PC-3 (cell line): ENCODE data around the gene EMP2. TPM values are rescaled to one million over a fixed set of nuclear protein-coding genes. Genes with fewer than 3 reads are reported as not detected.

ENCODE experiments used
- ATAC-seq: fragments of 200-7000 bp; cut with Tn5 transposase; 2 replicates; pipeline ENCODE4 v1.9.1; 2020; ENCODE audit warnings: mild to moderate bottlenecking, moderate library complexity
- BruUV-seq: library from RNA; stranded (reverse); fragments of 400-500 nt; replicated peaks from 2 replicates; lab custom pipeline; 2021; lab: Mats Ljungman, UMichigan
- CTCF ChIA-PET: fragments of 300-600 bp; sonication (Branson Sonifier 250); formaldehyde crosslinking; loops from one replicate; lab custom pipeline; 2022; ENCODE audit warnings: antibody characterized with exemption; lab: Charles Lee
- POLR2A ChIA-PET: fragments of 300-600 bp; sonication (Branson Sonifier 250); formaldehyde crosslinking; loops from one replicate; lab custom pipeline; 2022; ENCODE audit warnings: antibody characterized with exemption; ENCODE audit not compliant: unreplicated experiment; lab: Charles Lee
- DNase-seq: peaks from one replicate; pipeline ENCODE4 v3.0.0-alpha.2; 2015
- H2AFZ ChIP-seq: fragments of 300-600 bp; sonication (generic); 2 replicates; pipeline ENCODE4 v1.6.0; 2016; ENCODE audit warnings: antibody characterized with exemption, low read length
- H3F3A ChIP-seq: fragments of 300-600 bp; sonication (generic); one replicate; pipeline ENCODE4 v1.6.0; 2017; ENCODE audit warnings: antibody characterized with exemption, low read length, control low read depth, mild to moderate bottlenecking; ENCODE audit not compliant: unreplicated experiment
- H3K27ac ChIP-seq: fragments of 300-600 bp; sonication (generic); 2 replicates; pipeline ENCODE4 v1.5.1; 2016; ENCODE audit warnings: mild to moderate bottlenecking, low read length
- H3K27me3 ChIP-seq: fragments of 300-600 bp; sonication (generic); 2 replicates; pipeline ENCODE4 v1.6.1; 2016; ENCODE audit warnings: low read length, mixed read lengths
- H3K36me3 ChIP-seq: fragments of 300-600 bp; sonication (generic); 2 replicates; pipeline ENCODE4 v1.6.1; 2016; ENCODE audit warnings: low read depth, mixed run types, low read length, mixed read lengths
- H3K4me1 ChIP-seq: fragments of 300-600 bp; sonication (generic); 2 replicates; pipeline ENCODE4 v1.5.1; 2016; ENCODE audit warnings: low read length; ENCODE audit not compliant: insufficient read depth
- H3K4me2 ChIP-seq: fragments of 300-600 bp; sonication (generic); 2 replicates; pipeline ENCODE4 v1.6.0; 2016; ENCODE audit warnings: low read length
- H3K4me3 ChIP-seq: fragments of 300-600 bp; sonication (generic); 2 replicates; pipeline ENCODE4 v1.5.1; 2016; ENCODE audit warnings: mild to moderate bottlenecking, low read length, mixed read lengths
- H3K79me2 ChIP-seq: fragments of 300-600 bp; sonication (generic); 2 replicates; pipeline ENCODE4 v1.6.1; 2017; ENCODE audit warnings: low read length, mixed read lengths
- H3K9ac ChIP-seq: fragments of 300-600 bp; sonication (generic); 2 replicates; pipeline ENCODE4 v1.6.0; 2016; ENCODE audit warnings: mild to moderate bottlenecking, low read length
- H3K9me2 ChIP-seq: fragments of 300-600 bp; sonication (generic); replicated peaks from 2 replicates; pipeline ENCODE4 v1.6.1; 2016; ENCODE audit warnings: mixed run types, low read length, mixed read lengths
- H3K9me3 ChIP-seq: fragments of 300-600 bp; sonication (generic); 2 replicates; pipeline ENCODE4 v1.6.1; 2016; ENCODE audit warnings: low read length, mixed read lengths
- H4K20me1 ChIP-seq: fragments of 300-600 bp; sonication (generic); 2 replicates; pipeline ENCODE4 v1.6.1; 2016; ENCODE audit warnings: low read length, mixed read lengths
- EZH2 ChIP-seq: fragments of 300-600 bp; sonication (generic); IDR thresholded peaks from one replicate; pipeline ENCODE4 v1.6.1; 2017; ENCODE audit warnings: antibody characterized with exemption, mild to moderate bottlenecking, low read length; ENCODE audit not compliant: unreplicated experiment
- EZH2phosphoT487 ChIP-seq: fragments of 300-600 bp; sonication (generic); IDR thresholded peaks from 2 replicates; pipeline ENCODE4 v1.6.1; 2018; ENCODE audit warnings: mild to moderate bottlenecking, antibody characterized with exemption, low read length, borderline replicate concordance
- intact Hi-C: fragments of 100-400 bp; cut with micrococcal nuclease; formaldehyde crosslinking; loops from 2 replicates; pipeline ENCODE4 v1.9.0; 2023
- total RNA-seq: library from RNA; depleted of rRNA; stranded (reverse); fragments of >200 nt; gene quantifications from 2 replicates; pipeline ENCODE4 v1.2.3, GENCODE V29; 2014
- TF ChIP-seq, protein P1 (sequence below): fragments of 300-600 bp; sonication (generic); conservative IDR thresholded peaks from 2 replicates; pipeline ENCODE4 v1.5.1; 2017; ENCODE audit warnings: antibody characterized with exemption, low read depth, mild to moderate bottlenecking, low read length

Gene EMP2
- total RNA-seq, 1 experiment from 2014 or later, result 38.7 TPM

DNA sequence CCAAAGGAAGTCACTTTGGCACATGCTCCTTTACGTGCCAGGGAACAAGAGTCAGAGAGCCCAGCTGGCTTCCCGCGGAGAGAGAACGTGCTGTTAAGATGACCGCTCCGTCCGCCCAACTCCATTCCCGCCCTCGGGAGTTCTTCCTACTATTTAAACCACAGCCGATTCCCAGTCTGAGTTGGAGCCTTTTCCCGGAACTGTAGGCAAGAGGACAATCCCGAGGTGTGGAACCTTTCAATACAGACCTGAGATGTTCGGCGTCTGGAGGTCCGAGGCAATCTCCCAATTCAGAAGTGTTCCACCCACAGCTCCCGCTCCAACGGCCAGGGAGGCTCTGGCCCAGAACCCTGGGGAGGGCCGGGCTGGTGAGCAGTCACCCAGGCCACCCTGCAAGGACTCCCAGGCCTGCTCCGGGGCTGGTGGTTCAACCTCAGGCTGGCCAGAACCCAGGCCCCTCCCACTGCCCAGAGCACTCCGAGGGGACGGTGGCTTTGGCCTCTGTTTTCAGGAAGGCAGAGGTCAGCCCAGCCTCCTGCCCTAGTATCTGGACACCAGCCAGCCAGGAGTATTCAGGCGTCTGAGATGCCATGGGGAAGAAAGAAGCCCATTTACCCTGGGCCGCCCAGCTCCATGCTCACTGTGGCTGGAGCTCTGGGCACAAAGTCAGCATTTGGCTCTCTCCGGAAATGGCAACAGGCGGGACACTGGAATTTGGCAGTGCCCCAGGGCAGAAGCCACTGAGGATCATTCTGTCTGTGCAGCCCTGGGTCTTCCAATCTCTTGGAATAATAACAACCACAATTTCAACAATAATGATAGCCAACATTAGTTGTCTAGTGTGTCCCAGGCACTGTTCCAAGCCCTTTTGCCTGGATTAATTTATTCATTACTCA lies 21.4 kb downstream of the EMP2 start:
- Histone ChIP-seq H3K9me3 (no peaks in the 10 kb centered on the region), H3K4me1 (peaks cover 20% of the 10 kb centered on the region), H3K9ac (peak overlapping the region; percentile 24; the same call in 1 of the 2 replicates), H3K27ac (peak overlapping the region; percentile 69), H3K9me2 (no peaks in the 10 kb centered on the region), H3F3A (no peaks in the 10 kb centered on the region), H3K27me3 (no peaks in the 10 kb centered on the region), H3K4me3 (peak overlapping the region; percentile 39; the same call in 1 of the 2 replicates), H3K36me3 (no peaks in the 10 kb centered on the region), H3K79me2 (peaks cover 71% of the 10 kb centered on the region), H4K20me1 (no peaks in the 10 kb centered on the region), H3K4me2 (peak overlapping the region; percentile 59), H2AFZ (peak overlapping the region; percentile 48; the same call in 1 of the 2 replicates)
- intact Hi-C loops, result no loop called here
- TF ChIP-seq, protein P1, sequence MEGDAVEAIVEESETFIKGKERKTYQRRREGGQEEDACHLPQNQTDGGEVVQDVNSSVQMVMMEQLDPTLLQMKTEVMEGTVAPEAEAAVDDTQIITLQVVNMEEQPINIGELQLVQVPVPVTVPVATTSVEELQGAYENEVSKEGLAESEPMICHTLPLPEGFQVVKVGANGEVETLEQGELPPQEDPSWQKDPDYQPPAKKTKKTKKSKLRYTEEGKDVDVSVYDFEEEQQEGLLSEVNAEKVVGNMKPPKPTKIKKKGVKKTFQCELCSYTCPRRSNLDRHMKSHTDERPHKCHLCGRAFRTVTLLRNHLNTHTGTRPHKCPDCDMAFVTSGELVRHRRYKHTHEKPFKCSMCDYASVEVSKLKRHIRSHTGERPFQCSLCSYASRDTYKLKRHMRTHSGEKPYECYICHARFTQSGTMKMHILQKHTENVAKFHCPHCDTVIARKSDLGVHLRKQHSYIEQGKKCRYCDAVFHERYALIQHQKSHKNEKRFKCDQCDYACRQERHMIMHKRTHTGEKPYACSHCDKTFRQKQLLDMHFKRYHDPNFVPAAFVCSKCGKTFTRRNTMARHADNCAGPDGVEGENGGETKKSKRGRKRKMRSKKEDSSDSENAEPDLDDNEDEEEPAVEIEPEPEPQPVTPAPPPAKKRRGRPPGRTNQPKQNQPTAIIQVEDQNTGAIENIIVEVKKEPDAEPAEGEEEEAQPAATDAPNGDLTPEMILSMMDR, result no peak
- TF ChIP-seq EZH2 (no peak), EZH2phosphoT487 (no peak)
- DNase-seq, result peak; percentile 62
- peak; percentile 65 for ATAC-seq
- ChIA-PET CTCF (interaction anchor here (0.6 kb wide), 1 partner anchor 237 kb away, joined by 3 read pairs; no protein-coding TSS in a partner anchor), POLR2A (no interaction called here)
- no TSS peak for BruUV-seq

DNA sequence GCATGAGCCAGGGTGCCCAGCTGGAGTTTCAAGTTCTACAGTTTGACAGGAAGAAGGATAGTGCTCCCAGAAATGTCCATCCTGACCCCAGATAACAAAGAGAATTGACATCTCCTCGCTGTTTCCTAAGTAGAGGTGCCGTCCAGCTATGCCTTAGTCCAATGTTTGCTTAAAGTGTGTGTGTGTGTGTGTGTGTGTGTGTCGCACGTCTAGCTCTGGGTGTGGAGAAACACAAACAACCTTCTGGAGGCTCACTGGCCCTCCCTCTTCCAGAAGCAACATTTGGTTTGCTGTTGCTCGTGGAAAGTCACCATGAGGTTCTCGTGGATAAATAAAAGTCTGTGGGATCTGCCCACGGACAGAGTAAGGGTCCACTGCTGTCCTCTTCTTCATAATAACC lies 22.1 kb downstream of the EMP2 start:
- Histone ChIP-seq H3K27me3 (no peaks in the 10 kb centered on the region), H3K9me3 (no peaks in the 10 kb centered on the region), H3K9ac (no peak overlapping the region), H3F3A (no peaks in the 10 kb centered on the region), H3K9me2 (no peaks in the 10 kb centered on the region), H3K79me2 (peaks cover 64% of the 10 kb centered on the region), H3K4me2 (peak overlapping the region; percentile 59), H3K4me3 (peak overlapping the region; percentile 39; the same call in 1 of the 2 replicates), H3K4me1 (peaks cover 20% of the 10 kb centered on the region), H3K27ac (peak overlapping the region; percentile 69), H4K20me1 (no peaks in the 10 kb centered on the region), H2AFZ (0 out of 2 replicates have a peak overlapping the region, but pooled peaks have one; percentile 48), H3K36me3 (no peaks in the 10 kb centered on the region)
- TF ChIP-seq, protein P1, result no peak
- TF ChIP-seq EZH2phosphoT487 (no peak), EZH2 (no peak)
- ATAC-seq, result no peak
- ChIA-PET CTCF (no interaction called here), POLR2A (no interaction called here)
- intact Hi-C loops, result no loop called here
- BruUV-seq, result no TSS peak
- no peak for DNase-seq
